Tibial artery (tissue), 4 donors: Measurements from ENCODE around the gene PIGH.

Source experiments
- DNase-seq, 2 donors: peaks; one replicate each; pipeline ENCODE4 v3.0.0-alpha.2; 2019
- H3K27ac ChIP-seq, 2 donors: fragments of 200-600 bp; sonication (generic) in 1 of 2; 1 replicate in 1 of 2; 2 replicates in 1 of 2; pipeline ENCODE4 v1.5.1; 2018 to 2019; ENCODE audit warnings: mild to moderate bottlenecking in 1 of 2
- H3K27me3 ChIP-seq, 2 donors: fragments of 200-600 bp; sonication (generic) in 1 of 2; one replicate each; pipeline versions ENCODE4 v1.5.1 to v1.6.0; 2016 to 2019
- H3K36me3 ChIP-seq, 3 donors: fragments of 200-600 bp; sonication (generic) in 2 of 3; one replicate each; pipeline ENCODE4 v1.5.1; 2016 to 2019; ENCODE audit warnings: mild to moderate bottlenecking in 2 of 3
- H3K4me1 ChIP-seq, 4 donors: fragments of 200-600 bp; sonication (generic) in 2 of 4; 1 replicate in 3 of 4; 2 replicates in 1 of 4; pipeline ENCODE4 v1.5.1; 2016 to 2019
- H3K4me3 ChIP-seq, 2 donors: fragments of 200-600 bp; sonication (generic) in 1 of 2; 1 replicate in 1 of 2; 2 replicates in 1 of 2; pipeline ENCODE4 v1.5.1; 2018 to 2019; ENCODE audit warnings: mild to moderate bottlenecking in 2 of 2
- H3K9me3 ChIP-seq, 3 donors: fragments of 200-600 bp; sonication (generic) in 1 of 3; one replicate each; pipeline ENCODE4 v1.5.1; 2016 to 2019
- intact Hi-C: fragments of 100-400 bp; cut with DNase I; formaldehyde crosslinking; loops from one replicate; pipeline ENCODE4 v1.15.0; 2023; ENCODE audit warnings: low total_unique reads
- TF ChIP-seq, protein P1 (sequence below), 2 experiments: fragments of 200-600 bp in 1 of 2; fragments of 450-650 bp in 1 of 2; IDR thresholded peaks; one replicate each; pipeline ENCODE4 v1.5.1; 2017 to 2019; ENCODE audit warnings: antibody characterized with exemption in 2 of 2, mild to moderate bottlenecking in 1 of 2, moderate library complexity in 1 of 2

The PIGH gene

DNA sequence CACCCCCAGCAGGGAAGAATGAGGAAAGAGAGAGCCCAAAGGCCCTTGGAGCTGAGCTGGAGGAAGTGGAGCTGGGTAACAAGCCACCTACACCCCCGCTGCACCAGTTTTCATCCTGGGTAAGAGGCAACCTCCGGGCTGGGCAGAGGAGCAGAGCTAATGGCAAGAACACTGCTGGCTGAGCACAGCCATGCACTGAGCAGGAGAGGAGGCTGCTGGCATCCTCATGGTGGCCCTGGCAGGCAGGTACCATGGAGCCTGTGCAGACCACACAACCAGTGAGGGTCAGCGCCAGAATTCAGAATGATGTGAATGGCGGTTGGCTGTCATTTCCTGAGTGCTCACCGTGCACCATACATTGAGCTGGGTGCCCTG is 37.3 kb downstream of the PIGH start:
- DNase-seq = no peak
- Histone ChIP-seq H3K27ac (no peak overlapping the region), H3K9me3 (no peaks in the 10 kb centered on the region), H3K27me3 (no peaks in the 10 kb centered on the region), H3K4me3 (no peak overlapping the region), H3K36me3 (peaks cover 0 to 8% (median 0%) of the 10 kb centered on the region in 3 donors), H3K4me1 (no peaks in the 10 kb centered on the region)
- intact Hi-C loops = no loop called here
- TF ChIP-seq, protein P1, sequence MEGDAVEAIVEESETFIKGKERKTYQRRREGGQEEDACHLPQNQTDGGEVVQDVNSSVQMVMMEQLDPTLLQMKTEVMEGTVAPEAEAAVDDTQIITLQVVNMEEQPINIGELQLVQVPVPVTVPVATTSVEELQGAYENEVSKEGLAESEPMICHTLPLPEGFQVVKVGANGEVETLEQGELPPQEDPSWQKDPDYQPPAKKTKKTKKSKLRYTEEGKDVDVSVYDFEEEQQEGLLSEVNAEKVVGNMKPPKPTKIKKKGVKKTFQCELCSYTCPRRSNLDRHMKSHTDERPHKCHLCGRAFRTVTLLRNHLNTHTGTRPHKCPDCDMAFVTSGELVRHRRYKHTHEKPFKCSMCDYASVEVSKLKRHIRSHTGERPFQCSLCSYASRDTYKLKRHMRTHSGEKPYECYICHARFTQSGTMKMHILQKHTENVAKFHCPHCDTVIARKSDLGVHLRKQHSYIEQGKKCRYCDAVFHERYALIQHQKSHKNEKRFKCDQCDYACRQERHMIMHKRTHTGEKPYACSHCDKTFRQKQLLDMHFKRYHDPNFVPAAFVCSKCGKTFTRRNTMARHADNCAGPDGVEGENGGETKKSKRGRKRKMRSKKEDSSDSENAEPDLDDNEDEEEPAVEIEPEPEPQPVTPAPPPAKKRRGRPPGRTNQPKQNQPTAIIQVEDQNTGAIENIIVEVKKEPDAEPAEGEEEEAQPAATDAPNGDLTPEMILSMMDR (IDR thresholded peaks at IDR 0.05) = no peak

DNA sequence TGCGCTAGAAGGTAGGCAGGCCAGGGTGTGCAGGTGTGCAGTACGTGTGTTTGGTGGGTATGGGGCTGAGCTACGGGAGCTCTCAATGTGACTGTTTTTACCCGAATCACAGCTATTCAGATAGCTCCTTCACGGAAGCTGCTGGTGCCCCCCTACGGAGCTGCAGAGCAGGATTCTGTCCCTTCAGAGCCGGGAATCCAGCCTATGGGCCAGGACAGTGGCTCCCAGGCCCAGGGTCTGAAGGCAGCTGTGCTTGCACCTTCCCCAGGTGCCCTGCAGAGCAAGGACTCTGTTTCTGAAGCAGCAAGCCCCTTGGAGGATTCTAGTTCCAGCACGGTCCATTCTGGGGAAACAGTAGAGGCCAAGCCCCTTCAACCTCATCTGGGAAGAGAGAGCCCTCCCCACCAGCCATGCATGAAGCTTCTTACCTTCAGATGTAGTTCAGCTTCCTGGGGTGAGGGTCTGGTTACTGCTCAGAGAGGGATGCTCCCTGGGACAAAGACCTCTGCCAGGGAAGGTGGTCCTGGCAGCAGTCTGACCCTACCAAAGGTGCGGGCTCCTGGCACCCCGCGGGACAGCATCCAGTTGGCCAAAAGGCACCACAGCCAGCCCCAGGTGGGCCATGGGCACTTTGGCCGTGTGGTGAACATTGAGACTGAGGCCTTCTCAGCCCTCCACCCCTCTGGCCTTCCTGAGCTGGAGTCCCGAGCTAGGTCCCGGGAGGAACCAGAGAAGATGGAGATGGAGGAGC is 37.9 kb downstream of the PIGH start:
- intact Hi-C loops = no loop called here
- DNase-seq = no peak
- TF ChIP-seq, protein P1 (IDR thresholded peaks at IDR 0.05) = no peak
- H3K9me3 ChIP-seq = no peaks in the 10 kb centered on the region
- H3K27me3 ChIP-seq = no peaks in the 10 kb centered on the region
- H3K4me3 ChIP-seq = no peak overlapping the region
- no peaks in the 10 kb centered on the region for H3K4me1 ChIP-seq
- peaks cover 0 to 8% (median 0%) of the 10 kb centered on the region in 3 donors for H3K36me3 ChIP-seq
- no peak overlapping the region for H3K27ac ChIP-seq

DNA sequence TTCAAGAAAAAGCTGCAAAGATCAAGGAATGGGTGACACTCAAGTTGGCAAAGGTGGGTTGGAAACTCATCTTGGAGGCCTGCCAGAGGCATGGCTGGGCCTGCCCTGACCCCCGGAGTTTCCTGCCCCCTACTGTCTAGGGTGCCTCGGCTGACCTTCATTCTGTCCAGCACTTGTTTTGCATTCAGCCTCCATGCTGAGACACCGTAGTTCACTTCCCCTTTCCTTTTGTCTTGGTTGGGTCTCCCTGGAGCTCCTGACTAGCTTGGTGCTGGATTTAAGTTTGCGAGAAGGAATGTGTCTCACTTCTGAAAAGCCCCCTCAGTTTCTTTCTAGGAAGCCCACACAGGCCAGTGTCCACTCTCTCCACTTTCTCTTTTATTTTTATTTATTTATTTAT is 40.4 kb downstream of the PIGH start:
- TF ChIP-seq, protein P1 (IDR thresholded peaks at IDR 0.05) = no peak
- intact Hi-C loops = no loop called here
- H3K9me3 ChIP-seq = no peaks in the 10 kb centered on the region
- no peaks in the 10 kb centered on the region for H3K27me3 ChIP-seq
- DNase-seq = no peak
- H3K27ac ChIP-seq = no peak overlapping the region
- no peaks in the 10 kb centered on the region for H3K4me1 ChIP-seq
- no peak overlapping the region for H3K4me3 ChIP-seq
- peaks cover 0 to 8% (median 0%) of the 10 kb centered on the region in 3 donors for H3K36me3 ChIP-seq

DNA sequence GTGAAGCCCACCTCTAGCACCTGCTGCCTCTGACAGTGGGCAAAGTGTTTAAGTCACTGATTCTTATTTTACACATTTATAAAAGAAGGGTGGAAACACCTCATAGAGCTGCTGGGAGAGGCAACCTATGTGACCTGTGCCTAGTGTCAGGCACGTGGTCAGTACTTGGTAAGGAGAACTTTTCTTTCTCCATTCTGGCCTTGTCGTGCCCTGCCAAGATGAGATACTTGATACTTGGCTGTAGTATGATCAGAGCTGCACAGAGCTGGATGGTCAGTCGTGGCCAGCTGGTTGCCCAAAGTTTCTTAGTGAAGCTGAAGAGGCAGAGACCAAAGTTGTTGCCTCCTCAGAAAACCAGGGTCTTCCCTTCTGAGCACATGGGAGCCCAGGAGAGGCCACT is 42.4 kb downstream of the PIGH start:
- H3K27ac ChIP-seq = no peak overlapping the region
- intact Hi-C loops = no loop called here
- TF ChIP-seq, protein P1 (IDR thresholded peaks at IDR 0.05) = no peak
- H3K4me3 ChIP-seq = no peak overlapping the region
- no peaks in the 10 kb centered on the region for H3K9me3 ChIP-seq
- H3K36me3 ChIP-seq = peaks cover 0 to 5% (median 0%) of the 10 kb centered on the region in 3 donors
- no peak for DNase-seq
- no peaks in the 10 kb centered on the region for H3K4me1 ChIP-seq
- H3K27me3 ChIP-seq = no peaks in the 10 kb centered on the region

DNA sequence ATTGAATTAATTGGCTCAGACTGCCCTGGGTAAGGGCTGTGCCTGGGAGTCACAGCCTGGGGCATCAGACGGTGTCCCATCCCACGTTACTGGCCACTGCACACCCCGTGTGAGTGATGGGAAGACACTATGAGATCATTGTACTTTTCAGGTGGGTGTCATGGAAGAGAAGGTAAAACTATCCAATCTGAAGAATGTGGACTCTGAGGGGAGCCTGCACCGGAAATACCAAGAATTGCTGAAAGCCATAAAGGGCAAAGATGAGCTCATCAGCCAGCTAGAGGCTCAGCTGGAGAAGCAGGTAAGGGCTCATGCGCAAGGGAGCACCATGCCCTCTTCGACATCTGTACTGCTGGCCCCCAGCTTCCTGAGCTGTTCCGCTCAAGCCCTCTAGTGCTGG is 43.0 kb downstream of the PIGH start:
- H3K9me3 ChIP-seq = no peaks in the 10 kb centered on the region
- H3K36me3 ChIP-seq = peaks cover 0 to 1% (median 0%) of the 10 kb centered on the region in 3 donors
- no peak overlapping the region for H3K27ac ChIP-seq
- no peak overlapping the region for H3K4me3 ChIP-seq
- TF ChIP-seq, protein P1 (IDR thresholded peaks at IDR 0.05) = no peak
- intact Hi-C loops = no loop called here
- H3K27me3 ChIP-seq = no peaks in the 10 kb centered on the region
- DNase-seq = no peak
- no peaks in the 10 kb centered on the region for H3K4me1 ChIP-seq
